Activated CD4-positive, CD25-positive, alpha-beta regulatory T cell treated with anti-CD3 and anti-CD28 coated beads, Interleukin-2, amount 50 U/mL, for 16 hours (primary cell): Measurements from ENCODE around the gene ATRX.

Experiments used
- DNase-seq: peaks from one replicate; pipeline ENCODE4 v3.0.0-alpha.2; 2020; ENCODE audit warnings: low read depth, low spot score

ATRX gene

DNA sequence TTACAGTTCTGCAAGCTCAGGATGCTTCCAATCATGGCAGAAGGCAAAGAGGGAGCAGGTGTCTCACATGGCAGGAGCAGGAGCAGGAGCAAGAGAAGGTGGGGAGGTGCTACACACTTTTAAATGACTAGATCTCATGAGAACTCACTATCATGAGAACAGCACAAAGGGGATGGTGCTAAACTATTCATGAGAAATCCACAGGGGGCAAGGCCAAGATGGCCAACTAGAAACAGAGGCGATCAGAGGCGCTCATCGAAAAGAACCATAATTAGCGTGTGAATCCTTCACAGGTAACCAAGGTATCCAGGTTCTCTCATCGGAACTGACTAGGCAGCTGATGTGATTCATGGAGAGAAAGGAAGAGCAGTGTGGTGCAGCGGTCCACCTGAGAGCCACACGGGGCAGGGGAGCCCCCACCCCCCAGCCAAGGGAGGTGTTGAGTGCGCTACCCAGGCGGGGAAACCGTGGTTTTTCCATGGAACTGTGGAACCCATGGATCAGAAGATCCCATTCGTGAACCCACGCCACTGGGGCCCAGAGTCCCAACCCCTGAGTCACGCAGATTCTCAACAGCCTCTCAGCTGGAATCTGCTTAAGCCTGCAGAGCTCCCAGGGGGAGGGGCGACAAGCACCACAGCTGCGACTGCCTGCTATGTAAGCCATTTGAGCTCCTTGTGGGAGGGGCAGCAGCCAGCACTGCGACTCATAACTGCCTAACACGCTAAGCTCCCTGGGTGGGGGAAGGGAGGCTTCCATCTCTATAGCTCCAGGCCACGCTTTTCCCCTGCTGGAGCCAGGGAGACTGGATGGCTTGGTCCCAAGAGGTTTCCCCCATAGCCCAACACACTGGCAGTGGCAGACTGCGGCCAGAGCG, 292.1 kb downstream of the ATRX start:
- DNase-seq, result no peak

DNA sequence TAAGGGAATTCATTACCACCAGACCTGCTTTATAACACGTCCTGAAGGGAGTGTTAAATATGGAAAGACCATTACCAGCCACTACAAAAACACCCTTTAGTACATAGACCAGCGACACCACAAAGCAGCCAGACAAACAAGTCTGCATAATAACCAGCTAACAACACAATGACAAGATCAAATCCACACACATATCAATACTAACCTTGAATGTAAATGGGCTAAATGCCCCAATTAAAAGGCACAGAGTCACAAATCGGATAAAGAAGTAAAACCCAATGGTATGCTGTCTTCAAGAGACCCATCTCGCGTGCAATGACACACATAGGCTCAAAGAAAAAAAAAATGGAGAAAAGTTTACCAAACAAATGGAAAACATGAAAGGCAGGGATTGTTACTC, 302.0 kb downstream of the ATRX start:
- DNase-seq, result no peak

DNA sequence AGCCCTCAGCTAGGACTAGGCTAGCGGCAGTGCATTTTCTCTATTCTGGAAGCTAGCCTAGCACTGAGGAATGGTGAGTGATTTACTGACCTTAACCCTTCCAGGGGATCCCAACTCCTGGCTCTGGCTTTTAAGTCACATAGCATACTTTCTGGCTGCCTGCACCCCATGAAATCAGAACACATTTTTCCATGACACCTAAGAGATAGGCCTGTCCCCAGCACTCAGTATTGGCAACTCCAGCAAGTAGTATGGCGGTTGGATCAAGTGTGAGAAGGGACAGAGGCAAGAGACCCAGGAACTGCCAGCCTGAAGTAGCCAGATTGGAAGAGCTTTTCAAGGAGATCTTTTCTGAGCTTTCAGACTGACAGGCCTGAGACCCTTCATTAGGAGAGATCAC, 330.6 kb downstream of the ATRX start:
- no peak for DNase-seq
